Effector memory CD4-positive, alpha-beta T cell (primary cell): Measurements from ENCODE around the gene NUP214.
"Not testable (repeated sequence)": the region's sequence is repeated elsewhere in the genome, so short reads cannot be mapped to it uniquely, and the experiment has no call there.

Source experiments
- DNase-seq, 3 donors: peaks; one replicate each; pipeline ENCODE4 v3.0.0-alpha.2; 2020
- H3K27ac ChIP-seq: 2 replicates; pipeline ENCODE4 v1.7.0; 2013; ENCODE audit warnings: mild to moderate bottlenecking, low read length, moderate library complexity; ENCODE audit not compliant: insufficient read depth, poor library complexity, severe bottlenecking
- H3K27me3 ChIP-seq: replicated peaks from 2 replicates; pipeline ENCODE4 v1.7.0; 2013; ENCODE audit warnings: mild to moderate bottlenecking, low read length; ENCODE audit not compliant: insufficient read depth, control insufficient read depth, poor library complexity, severe bottlenecking
- H3K36me3 ChIP-seq: 2 replicates; pipeline ENCODE4 v1.7.0; 2013; ENCODE audit warnings: mild to moderate bottlenecking, low read length, moderate library complexity; ENCODE audit not compliant: control insufficient read depth, insufficient read depth
- H3K4me1 ChIP-seq: 2 replicates; pipeline ENCODE4 v1.7.0; 2013; ENCODE audit warnings: low read length, mild to moderate bottlenecking; ENCODE audit not compliant: control insufficient read depth, insufficient read depth, poor library complexity, severe bottlenecking
- H3K4me3 ChIP-seq: 2 replicates; pipeline ENCODE4 v1.7.0; 2013; ENCODE audit warnings: low read length, low read depth, mild to moderate bottlenecking; ENCODE audit not compliant: insufficient read depth, poor library complexity, severe bottlenecking
- H3K9me3 ChIP-seq: 2 replicates; pipeline ENCODE4 v1.7.0; 2013; ENCODE audit warnings: mild to moderate bottlenecking, low read length, moderate library complexity; ENCODE audit not compliant: control insufficient read depth

NUP214 gene

GRCh38 chr9:131104016-131104740 lies 21.2 kb upstream of the NUP214 start:
- no peak overlapping the region for H3K4me3 ChIP-seq
- no peaks in the 10 kb centered on the region for H3K27me3 ChIP-seq
- H3K36me3 ChIP-seq: no peaks in the 10 kb centered on the region
- no peak for DNase-seq
- H3K27ac ChIP-seq: no peak overlapping the region
- no peaks in the 10 kb centered on the region for H3K9me3 ChIP-seq
- no peaks in the 10 kb centered on the region for H3K4me1 ChIP-seq

GRCh38 chr9:131105952-131106351 lies 19.4 kb upstream of the NUP214 start:
- H3K4me1 ChIP-seq: no peaks in the 10 kb centered on the region
- H3K27me3 ChIP-seq: no peaks in the 10 kb centered on the region
- H3K27ac ChIP-seq: no peak overlapping the region
- H3K36me3 ChIP-seq: no peaks in the 10 kb centered on the region
- no peaks in the 10 kb centered on the region for H3K9me3 ChIP-seq
- no peak overlapping the region for H3K4me3 ChIP-seq
- no peak for DNase-seq

GRCh38 chr9:131107760-131108159 lies 17.6 kb upstream of the NUP214 start:
- no peaks in the 10 kb centered on the region for H3K9me3 ChIP-seq
- no peak overlapping the region for H3K27ac ChIP-seq
- H3K4me3 ChIP-seq: no peak overlapping the region
- H3K36me3 ChIP-seq: no peaks in the 10 kb centered on the region
- H3K4me1 ChIP-seq: no peaks in the 10 kb centered on the region
- DNase-seq: no peak
- no peaks in the 10 kb centered on the region for H3K27me3 ChIP-seq

- no peak overlapping the region for H3K27ac ChIP-seq
- H3K4me3 ChIP-seq: no peak overlapping the region
- DNase-seq: no peak
- no peaks in the 10 kb centered on the region for H3K36me3 ChIP-seq
- no peaks in the 10 kb centered on the region for H3K4me1 ChIP-seq
- H3K9me3 ChIP-seq: no peaks in the 10 kb centered on the region
- H3K27me3 ChIP-seq: no peaks in the 10 kb centered on the region
Observed at GRCh38 chr9:131111186-131111853, 14.1 kb upstream of the NUP214 start.

GRCh38 chr9:131111854-131112311 lies 13.5 kb upstream of the NUP214 start:
- H3K27me3 ChIP-seq: no peaks in the 10 kb centered on the region
- H3K36me3 ChIP-seq: no peaks in the 10 kb centered on the region
- no peaks in the 10 kb centered on the region for H3K9me3 ChIP-seq
- H3K27ac ChIP-seq: no peak overlapping the region
- DNase-seq: no peak
- H3K4me3 ChIP-seq: no peak overlapping the region
- H3K4me1 ChIP-seq: no peaks in the 10 kb centered on the region

- Histone ChIP-seq H3K4me1 (no peaks in the 10 kb centered on the region), H3K27me3 (no peaks in the 10 kb centered on the region), H3K4me3 (no peak overlapping the region), H3K36me3 (no peaks in the 10 kb centered on the region), H3K9me3 (no peaks in the 10 kb centered on the region), H3K27ac (no peak overlapping the region)
- no peak for DNase-seq
Observed at GRCh38 chr9:131112374-131113154, 12.8 kb upstream of the NUP214 start.

- Histone ChIP-seq H3K27me3 (no peaks in the 10 kb centered on the region), H3K36me3 (no peaks in the 10 kb centered on the region), H3K9me3 (no peaks in the 10 kb centered on the region), H3K27ac (no peak overlapping the region), H3K4me1 (no peaks in the 10 kb centered on the region), H3K4me3 (no peak overlapping the region)
- no peak for DNase-seq
Observed at GRCh38 chr9:131113655-131114054, 11.7 kb upstream of the NUP214 start.

GRCh38 chr9:131114084-131114535 lies 11.3 kb upstream of the NUP214 start:
- H3K4me1 ChIP-seq: no peaks in the 10 kb centered on the region
- no peaks in the 10 kb centered on the region for H3K27me3 ChIP-seq
- no peaks in the 10 kb centered on the region for H3K36me3 ChIP-seq
- no peak for DNase-seq
- no peak overlapping the region for H3K4me3 ChIP-seq
- no peak overlapping the region for H3K27ac ChIP-seq
- H3K9me3 ChIP-seq: no peaks in the 10 kb centered on the region

- H3K4me3 ChIP-seq, H3K9me3 ChIP-seq, H3K4me1 ChIP-seq, H3K27ac ChIP-seq, H3K27me3 ChIP-seq, DNase-seq, H3K36me3 ChIP-seq: not testable (repeated sequence)
Observed at GRCh38 chr9:131115360-131115742, 10.0 kb upstream of the NUP214 start.
